ENCODE data around the gene ENPP1. TPM values are rescaled to one million over a fixed set of nuclear protein-coding genes. Genes with fewer than 3 reads are reported as not detected.

ENPP1 gene
- total and polyA plus RNA-seq, 8 donors = 4.8 to 46.6 (median 18.7) TPM

- no peak for DNase-seq
- H3K4me3 ChIP-seq = no peak overlapping the region
- 47% methylated on average over 1 of the region's 1 CpG for WGBS, 2 donors
- no peak for ATAC-seq
- H3K27ac ChIP-seq = no peak overlapping the region
- no peaks in the 10 kb centered on the region for H3K27me3 ChIP-seq
- intact Hi-C loops (cut with DNase I) = no loop called here
- H3K36me3 ChIP-seq = no peaks in the 10 kb centered on the region
- TF ChIP-seq CTCF (IDR thresholded peaks at IDR 0.05) = no peak
- no peaks in the 10 kb centered on the region for H3K9me3 ChIP-seq
- H3K4me1 ChIP-seq = no peaks in the 10 kb centered on the region
- FAIRE-seq = no peak
Measured at GRCh38 chr6:131763749-131764148, 44.1 kb upstream of the ENPP1 start.

GRCh38 chr6:131764350-131764749, 43.5 kb upstream of the ENPP1 start:
- Histone ChIP-seq H3K9me3 (no peaks in the 10 kb centered on the region), H3K4me1 (no peaks in the 10 kb centered on the region), H3K4me3 (no peak overlapping the region), H3K36me3 (no peaks in the 10 kb centered on the region), H3K27me3 (no peaks in the 10 kb centered on the region), H3K27ac (no peak overlapping the region)
- intact Hi-C loops (cut with DNase I) = no loop called here
- no peak for TF ChIP-seq CTCF (IDR thresholded peaks at IDR 0.05)
- ATAC-seq = no peak
- FAIRE-seq = no peak
- DNase-seq = no peak
- 72 to 73% methylated on average over 4 of the region's 4 CpGs for WGBS, 2 donors

- Histone ChIP-seq H3K27me3 (no peaks in the 10 kb centered on the region), H3K36me3 (no peaks in the 10 kb centered on the region), H3K9me3 (no peaks in the 10 kb centered on the region), H3K4me3 (no peak overlapping the region), H3K27ac (no peak overlapping the region), H3K4me1 (no peaks in the 10 kb centered on the region)
- 71 to 75% methylated on average over 9 of the region's 9 CpGs for WGBS, 2 donors
- DNase-seq = no peak
- intact Hi-C loops (cut with DNase I) = no loop called here
- no peak for ATAC-seq
- no peak for FAIRE-seq
- TF ChIP-seq CTCF (IDR thresholded peaks at IDR 0.05) = no peak
Measured at GRCh38 chr6:131765081-131765803, 42.6 kb upstream of the ENPP1 start.

GRCh38 chr6:131765804-131766135, 42.0 kb upstream of the ENPP1 start:
- Histone ChIP-seq H3K27ac (no peak overlapping the region), H3K9me3 (no peaks in the 10 kb centered on the region), H3K36me3 (no peaks in the 10 kb centered on the region), H3K4me1 (no peaks in the 10 kb centered on the region), H3K4me3 (no peak overlapping the region), H3K27me3 (no peaks in the 10 kb centered on the region)
- no peak for DNase-seq
- WGBS, 2 donors = 81 to 87% methylated on average over 4 of the region's 4 CpGs
- FAIRE-seq = no peak
- intact Hi-C loops (cut with DNase I) = no loop called here
- no peak for TF ChIP-seq CTCF (IDR thresholded peaks at IDR 0.05)
- ATAC-seq = no peak

- FAIRE-seq = no peak
- intact Hi-C loops (cut with DNase I) = no loop called here
- no peaks in the 10 kb centered on the region for H3K9me3 ChIP-seq
- H3K4me3 ChIP-seq = no peak overlapping the region
- 67 to 73% methylated on average over 2 of the region's 2 CpGs for WGBS, 2 donors
- no peaks in the 10 kb centered on the region for H3K36me3 ChIP-seq
- TF ChIP-seq CTCF (IDR thresholded peaks at IDR 0.05) = no peak
- H3K4me1 ChIP-seq = no peaks in the 10 kb centered on the region
- H3K27me3 ChIP-seq = no peaks in the 10 kb centered on the region
- ATAC-seq = no peak
- DNase-seq = no peak
- no peak overlapping the region for H3K27ac ChIP-seq
Measured at GRCh38 chr6:131766631-131767030, 41.2 kb upstream of the ENPP1 start.
